GM18507 (cell line): ENCODE results near the gene ANKRD30B.
"Not testable (repeated sequence)": the region's sequence is repeated elsewhere in the genome, so short reads cannot be mapped to it uniquely, and the experiment has no call there.

Source experiments
- DNase-seq: peaks from one replicate; pipeline ENCODE4 v3.0.0; 2011; ENCODE audit warnings: low read depth; ENCODE audit not compliant: insufficient read length; ENCODE audit errors: extremely low spot score
- FAIRE-seq: peaks from 2 replicates; lab custom pipeline; 2011; peaks lifted over from hg19 to GRCh38; lab: Jason Lieb, UNC

The ANKRD30B gene

GRCh38 chr18:14747513-14748474, at the start of gene ANKRD30B:
Gene ANKRD30B (plus strand): TSS chr18:14748172. CDS start chr18:14748420, 248 bp downstream.
- DNase-seq = no peak
- FAIRE-seq = no peak

- not testable (repeated sequence) for DNase-seq, FAIRE-seq
These were observed 46.5 kb upstream of the ANKRD30B start for GRCh38 chr18:14701286-14702040.

- not testable (repeated sequence) for DNase-seq, FAIRE-seq
These were observed 38.2 kb upstream of the ANKRD30B start for GRCh38 chr18:14709761-14710160.

- DNase-seq, FAIRE-seq: not testable (repeated sequence)
These were observed 26.4 kb upstream of the ANKRD30B start for GRCh38 chr18:14721569-14721968.

GRCh38 chr18:14739056-14739455, 8.9 kb upstream of the ANKRD30B start:
- FAIRE-seq, DNase-seq: not testable (repeated sequence)

- DNase-seq (no peak), FAIRE-seq (no peak)
These were observed 1.1 kb upstream of the ANKRD30B start for GRCh38 chr18:14746897-14747296.

- FAIRE-seq (no peak), DNase-seq (no peak)
These were observed 524 bp downstream of the ANKRD30B start for GRCh38 chr18:14748496-14748895.

- not testable (repeated sequence) for DNase-seq, FAIRE-seq
These were observed 15.6 kb downstream of the ANKRD30B start for GRCh38 chr18:14763566-14763965.

GRCh38 chr18:14767474-14767873, 19.5 kb downstream of the ANKRD30B start:
- FAIRE-seq (no peak), DNase-seq (no peak)

- DNase-seq (no peak), FAIRE-seq (no peak)
These were observed 20.3 kb downstream of the ANKRD30B start for GRCh38 chr18:14768241-14768640.

- FAIRE-seq = no peak
- DNase-seq = no peak
These were observed 21.4 kb downstream of the ANKRD30B start for GRCh38 chr18:14769381-14769780.

- FAIRE-seq (no peak), DNase-seq (no peak)
These were observed 28.8 kb downstream of the ANKRD30B start for GRCh38 chr18:14776801-14777200.

GRCh38 chr18:14781671-14782070, 33.7 kb downstream of the ANKRD30B start:
- FAIRE-seq (no peak), DNase-seq (no peak)

GRCh38 chr18:14784133-14784532, 36.2 kb downstream of the ANKRD30B start:
- DNase-seq (no peak), FAIRE-seq (no peak)

- FAIRE-seq = not testable (repeated sequence)
These were observed 48.9 kb downstream of the ANKRD30B start for GRCh38 chr18:14796876-14797275.

GRCh38 chr18:14797969-14798764, 50.2 kb downstream of the ANKRD30B start:
- not testable (repeated sequence) for DNase-seq, FAIRE-seq

More at GRCh38 chr18:14796876-14797275, 48.9 kb downstream of the ANKRD30B start:
- not testable (repeated sequence) for DNase-seq

GRCh38 chr18:14811081-14811480, 63.1 kb downstream of the ANKRD30B start:
- FAIRE-seq = not testable (repeated sequence)

GRCh38 chr18:14826972-14827632, 79.1 kb downstream of the ANKRD30B start:
- DNase-seq, FAIRE-seq: not testable (repeated sequence)

More at GRCh38 chr18:14811081-14811480, 63.1 kb downstream of the ANKRD30B start:
- DNase-seq = not testable (repeated sequence)

- not testable (repeated sequence) for DNase-seq, FAIRE-seq
These were observed 93.6 kb downstream of the ANKRD30B start for GRCh38 chr18:14841607-14842006.
